EH (cell line): ENCODE measurements around the gene MAD1L1.
"Not testable (repeated sequence)": the region's sequence is repeated elsewhere in the genome, so short reads cannot be mapped to it uniquely, and the experiment has no call there.

Source experiments
- DNase-seq: peaks from one replicate; pipeline ENCODE4 v3.0.0-alpha.2; 2015; ENCODE audit warnings: low read depth

The MAD1L1 gene

DNA sequence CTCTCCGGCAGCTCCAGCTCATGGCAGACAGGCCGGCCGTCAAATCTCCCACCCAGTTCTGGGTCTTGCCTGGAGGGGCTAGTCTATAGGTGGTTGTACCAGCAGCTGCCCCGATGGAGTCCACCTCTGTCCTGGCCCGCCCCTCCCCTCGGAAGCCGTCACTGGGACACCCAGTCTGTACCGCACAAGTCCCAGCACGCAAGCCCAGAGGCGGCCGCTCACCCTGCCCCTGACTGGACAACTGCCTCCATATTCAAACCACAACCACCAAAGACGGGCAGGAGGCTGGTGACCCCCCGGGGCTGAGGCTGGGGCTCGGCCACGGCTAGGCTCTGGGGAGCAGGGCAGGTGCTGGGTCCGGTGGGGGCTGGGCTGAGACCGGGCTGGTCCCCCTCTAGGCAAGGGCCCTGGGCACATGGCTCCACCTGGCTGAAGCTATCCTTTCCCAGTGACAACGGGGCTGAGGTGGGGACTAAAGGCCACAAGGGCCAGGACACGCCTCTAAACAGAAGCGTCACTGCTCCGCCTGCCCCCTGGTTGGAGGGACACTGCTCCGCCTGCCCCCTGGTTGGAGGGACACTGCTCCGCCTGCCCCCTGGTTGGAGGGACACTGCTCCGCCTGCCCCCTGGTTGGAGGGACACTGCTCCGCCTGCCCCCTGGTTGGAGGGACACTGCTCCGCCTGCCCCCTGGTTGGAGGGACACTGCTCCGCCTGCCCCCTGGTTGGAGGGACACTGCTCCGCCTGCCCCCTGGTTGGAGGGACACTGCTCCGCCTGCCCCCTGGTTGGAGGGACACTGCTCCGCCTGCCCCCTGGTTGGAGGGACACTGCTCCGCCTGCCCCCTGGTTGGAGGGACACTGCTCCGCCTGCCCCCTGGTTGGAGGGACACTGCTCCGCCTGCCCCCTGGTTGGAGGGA lies 371.6 kb downstream of the MAD1L1 start:
- not testable (repeated sequence) for DNase-seq

DNA sequence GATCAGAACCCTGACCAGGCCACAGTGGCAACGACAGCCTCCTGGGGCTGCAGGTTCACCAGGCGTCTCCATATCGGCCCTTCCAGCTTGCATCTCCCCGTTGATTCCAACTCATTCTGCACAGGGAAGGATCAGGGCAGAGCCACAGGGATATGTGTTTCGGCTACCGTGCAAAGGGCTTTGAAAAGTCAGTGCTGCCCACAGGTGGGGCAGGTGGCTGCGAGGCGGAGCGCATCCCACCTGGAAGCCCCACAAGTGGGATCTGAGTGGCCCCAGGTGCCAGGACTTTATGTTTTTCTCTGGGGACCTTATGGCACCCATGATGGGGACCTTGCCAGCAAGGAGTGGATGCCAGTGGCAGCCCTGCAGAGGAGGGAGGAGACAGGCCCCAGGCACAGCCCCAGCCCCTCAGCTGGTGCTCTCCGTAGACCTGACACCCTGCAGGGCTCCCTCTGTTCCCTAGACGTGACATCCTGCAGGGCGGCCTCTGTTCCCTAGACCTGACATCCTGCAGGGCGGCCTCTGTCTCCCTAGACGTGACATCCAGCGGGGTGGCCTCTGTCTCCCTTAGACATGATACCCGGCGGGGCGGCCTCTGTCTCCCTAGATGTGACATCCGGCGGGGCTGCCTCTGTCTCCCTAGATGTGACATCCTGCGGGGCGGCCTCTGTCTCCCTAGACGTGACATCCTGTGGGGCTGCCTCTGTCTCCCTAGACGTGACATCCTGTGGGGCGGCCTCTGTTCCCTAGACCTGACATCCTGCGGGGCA lies 373.3 kb downstream of the MAD1L1 start:
- no peak for DNase-seq

DNA sequence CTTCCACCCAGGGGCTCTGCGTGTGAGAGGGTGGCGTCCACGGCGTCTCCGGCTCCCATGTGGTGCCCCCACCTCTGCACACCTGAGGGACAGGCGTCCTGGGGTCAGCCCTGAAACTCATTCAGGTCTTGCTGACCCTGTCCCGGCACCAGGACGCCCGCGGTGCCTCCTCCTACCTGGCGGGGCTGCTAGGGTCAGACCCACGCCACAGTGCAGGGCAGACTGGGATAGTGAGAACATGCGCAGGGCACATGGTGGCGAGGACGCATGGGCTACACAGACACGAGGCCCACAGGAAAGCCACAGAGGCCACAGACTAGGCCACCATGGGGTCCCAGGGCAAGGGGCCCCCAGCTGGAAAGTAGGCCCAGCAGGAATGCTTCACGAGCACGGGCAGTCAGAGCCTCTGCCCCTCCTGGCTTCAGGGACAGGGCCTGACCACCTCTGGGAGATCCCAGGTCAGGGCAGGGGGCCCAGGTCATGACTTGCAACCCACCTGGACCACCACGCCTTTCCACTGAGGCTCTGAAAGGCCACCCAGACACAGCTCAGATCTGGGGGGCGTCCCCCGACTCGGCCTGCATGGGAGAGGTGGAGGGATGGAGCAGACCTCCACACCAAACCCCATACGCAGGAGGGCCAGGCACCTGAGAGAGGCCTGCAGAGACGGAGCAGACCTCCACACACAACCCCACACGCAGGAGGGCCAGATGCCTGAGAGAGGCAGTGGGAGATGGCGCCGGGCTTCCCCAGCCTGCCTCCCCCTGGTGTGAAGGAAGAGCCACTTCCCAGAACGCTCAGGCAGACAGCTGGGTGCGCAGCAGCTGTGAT lies 374.1 kb downstream of the MAD1L1 start:
- no peak for DNase-seq

DNA sequence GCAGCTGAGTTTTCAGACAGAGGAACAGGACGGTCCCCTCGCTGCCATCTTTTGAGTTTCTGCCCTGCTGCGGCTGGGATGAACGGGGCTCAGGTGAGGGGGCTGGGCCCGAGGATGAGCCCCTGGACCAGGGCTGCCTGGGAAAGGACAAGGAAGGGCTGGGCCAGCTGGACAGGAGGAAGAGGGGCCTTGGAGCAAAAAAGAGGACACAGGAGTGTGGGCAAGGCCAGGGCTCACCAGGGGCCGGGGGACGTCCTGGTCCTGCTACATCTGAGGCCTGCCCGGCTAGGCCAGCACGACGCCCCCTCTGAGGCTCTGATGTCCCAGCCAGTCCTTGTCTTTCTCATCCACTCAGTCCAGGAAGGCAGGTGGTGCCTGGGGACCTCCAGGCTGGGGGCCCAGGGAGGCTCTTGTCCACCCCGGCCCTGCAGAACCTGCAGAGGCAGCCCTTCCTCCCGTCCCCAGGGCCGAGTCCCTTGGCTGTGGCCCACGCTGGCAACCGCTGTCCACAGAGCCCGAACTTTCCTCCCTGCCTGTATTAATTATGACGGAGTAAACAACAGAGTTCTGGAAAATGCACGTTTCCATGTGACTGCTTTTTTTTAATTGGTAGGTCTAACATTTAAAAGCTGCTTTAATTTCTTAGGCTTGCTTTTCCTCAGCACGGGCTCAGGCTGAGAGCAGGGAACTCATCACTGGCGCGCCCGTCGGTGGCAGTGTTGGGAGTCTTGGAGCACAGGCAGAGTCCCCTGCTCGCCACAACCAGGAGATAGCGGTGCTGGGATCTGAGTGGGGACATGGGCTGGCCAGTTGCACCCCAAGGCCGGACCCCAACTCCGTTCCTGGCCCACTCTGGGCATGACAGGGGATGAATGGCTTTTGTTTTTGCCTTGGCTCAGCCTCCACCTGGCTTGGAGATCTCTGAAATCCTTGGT lies 375.0 kb downstream of the MAD1L1 start:
- DNase-seq: no peak

DNA sequence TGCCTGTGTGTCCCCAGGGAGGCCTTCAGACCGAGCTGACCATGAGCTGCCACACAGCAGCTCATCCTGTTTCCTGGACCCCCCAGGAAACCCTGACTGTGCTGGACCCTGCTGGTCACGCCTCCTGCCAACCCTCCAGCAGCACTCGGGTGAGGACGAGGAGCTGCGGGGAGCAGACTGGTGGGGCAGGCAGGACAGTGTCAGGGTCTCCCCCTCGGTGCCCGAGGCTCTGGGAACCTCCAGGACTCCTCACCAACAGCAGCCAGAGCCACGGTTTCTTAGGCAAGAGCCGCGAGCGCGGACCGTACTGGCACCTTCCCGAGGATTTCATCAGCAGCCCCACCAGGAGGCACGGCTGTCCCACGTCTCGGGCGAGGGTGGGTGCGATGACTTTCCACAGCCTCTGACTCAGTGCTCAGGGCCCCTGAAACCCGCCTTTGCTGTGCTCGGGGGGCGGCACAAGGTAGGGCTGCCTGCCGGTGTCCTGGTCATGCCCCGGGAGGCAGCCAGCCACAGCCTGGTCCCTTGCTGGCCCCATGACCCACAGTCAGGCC lies 375.8 kb downstream of the MAD1L1 start:
- DNase-seq: no peak

DNA sequence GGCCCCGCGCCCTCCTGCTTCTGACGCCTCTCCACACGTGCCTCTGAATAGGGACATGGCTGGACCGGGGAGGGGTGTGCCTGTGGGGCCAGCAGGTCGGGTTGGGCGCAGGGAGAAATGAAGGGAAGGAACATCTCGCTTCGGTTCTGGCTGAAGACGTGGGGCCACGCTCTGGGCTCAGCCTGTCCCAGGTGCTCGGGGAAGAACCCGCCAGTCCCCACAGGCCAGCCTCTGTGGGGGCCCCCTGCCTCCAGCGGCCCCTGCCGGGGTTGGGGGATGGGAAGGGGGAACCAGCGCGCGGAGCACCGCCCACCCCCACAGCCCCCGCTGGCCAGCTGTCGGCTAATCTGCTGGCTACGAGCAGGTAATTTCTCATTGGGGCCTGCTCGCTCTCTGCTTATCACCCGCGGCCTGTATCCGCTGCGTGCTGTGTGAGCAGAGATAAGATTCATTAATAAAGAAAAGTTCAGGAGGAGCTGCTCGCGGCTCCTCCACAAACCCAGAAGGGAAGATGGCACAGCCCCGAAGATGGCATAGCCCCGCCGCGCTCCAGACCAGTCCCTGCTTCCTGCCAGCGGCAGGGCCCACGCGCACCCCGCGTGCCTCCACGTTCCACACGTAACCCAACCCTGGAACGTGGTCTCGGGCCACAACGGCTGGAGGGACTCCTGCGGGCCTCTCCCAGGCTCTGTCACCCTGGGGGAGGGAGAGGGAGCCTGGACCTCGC lies 376.4 kb downstream of the MAD1L1 start:
- DNase-seq: no peak

DNA sequence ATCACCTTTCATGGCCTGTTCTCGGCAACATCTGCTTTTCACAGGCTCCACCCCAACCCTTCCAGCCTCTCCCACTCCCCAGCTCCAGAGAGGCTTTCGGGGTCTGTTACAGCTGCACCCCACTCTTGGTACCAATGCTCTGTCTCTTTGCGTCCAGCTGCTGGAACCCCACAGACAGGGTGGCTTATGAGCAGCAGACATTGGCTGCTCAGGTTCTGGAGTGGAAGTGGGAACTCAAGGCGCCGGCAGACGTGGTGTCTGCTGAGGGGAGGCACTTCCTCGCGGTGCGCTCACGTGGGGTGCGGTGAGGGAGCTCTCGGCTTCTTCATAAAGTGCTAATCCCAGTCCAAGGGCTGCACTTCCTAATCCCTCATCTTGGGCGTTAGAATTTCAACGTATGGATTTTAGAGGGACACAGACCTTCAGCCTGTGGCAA lies 377.0 kb downstream of the MAD1L1 start:
- no peak for DNase-seq

DNA sequence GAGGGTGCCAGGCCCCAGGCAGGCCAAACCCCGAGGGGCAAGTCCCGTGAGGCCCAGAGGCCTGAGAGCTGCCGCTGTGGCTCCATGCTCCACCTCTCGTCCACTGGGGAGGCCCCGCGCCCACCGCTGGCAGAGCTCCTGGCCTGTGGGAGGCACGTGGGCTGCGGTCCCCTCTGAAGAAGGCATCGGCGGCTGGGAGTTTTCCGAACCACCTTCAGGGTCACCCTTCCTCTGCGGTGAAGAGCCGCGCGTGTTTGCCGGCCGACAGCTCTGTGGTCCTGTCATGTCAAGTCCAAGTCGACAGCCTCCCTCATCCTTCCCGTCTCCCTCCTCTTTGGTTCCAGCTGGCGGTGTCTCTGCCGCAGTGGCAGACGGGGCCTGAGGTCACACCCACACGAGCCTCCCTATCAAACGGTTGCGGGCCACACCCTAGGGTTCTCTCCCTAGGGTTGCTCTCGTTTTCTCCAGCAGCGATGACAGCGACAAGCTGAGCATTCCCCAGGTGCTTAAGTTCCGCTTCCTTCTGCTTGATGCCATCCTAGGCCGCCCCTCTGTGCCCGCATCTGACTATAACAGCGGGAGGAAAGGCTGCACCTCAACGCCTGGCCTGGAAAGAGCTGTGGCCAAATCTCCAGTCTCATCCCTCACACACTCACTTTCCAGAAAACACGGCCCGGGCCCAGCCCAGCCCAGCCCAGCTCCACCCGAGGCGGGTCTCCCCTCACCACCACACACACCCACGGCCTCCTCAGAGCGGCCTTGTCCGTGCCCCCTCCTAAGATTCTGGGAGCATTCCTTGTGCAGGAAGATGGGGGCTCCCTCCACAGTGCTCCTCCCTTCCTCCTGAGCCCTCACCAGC lies 377.6 kb downstream of the MAD1L1 start:
- DNase-seq: no peak

DNA sequence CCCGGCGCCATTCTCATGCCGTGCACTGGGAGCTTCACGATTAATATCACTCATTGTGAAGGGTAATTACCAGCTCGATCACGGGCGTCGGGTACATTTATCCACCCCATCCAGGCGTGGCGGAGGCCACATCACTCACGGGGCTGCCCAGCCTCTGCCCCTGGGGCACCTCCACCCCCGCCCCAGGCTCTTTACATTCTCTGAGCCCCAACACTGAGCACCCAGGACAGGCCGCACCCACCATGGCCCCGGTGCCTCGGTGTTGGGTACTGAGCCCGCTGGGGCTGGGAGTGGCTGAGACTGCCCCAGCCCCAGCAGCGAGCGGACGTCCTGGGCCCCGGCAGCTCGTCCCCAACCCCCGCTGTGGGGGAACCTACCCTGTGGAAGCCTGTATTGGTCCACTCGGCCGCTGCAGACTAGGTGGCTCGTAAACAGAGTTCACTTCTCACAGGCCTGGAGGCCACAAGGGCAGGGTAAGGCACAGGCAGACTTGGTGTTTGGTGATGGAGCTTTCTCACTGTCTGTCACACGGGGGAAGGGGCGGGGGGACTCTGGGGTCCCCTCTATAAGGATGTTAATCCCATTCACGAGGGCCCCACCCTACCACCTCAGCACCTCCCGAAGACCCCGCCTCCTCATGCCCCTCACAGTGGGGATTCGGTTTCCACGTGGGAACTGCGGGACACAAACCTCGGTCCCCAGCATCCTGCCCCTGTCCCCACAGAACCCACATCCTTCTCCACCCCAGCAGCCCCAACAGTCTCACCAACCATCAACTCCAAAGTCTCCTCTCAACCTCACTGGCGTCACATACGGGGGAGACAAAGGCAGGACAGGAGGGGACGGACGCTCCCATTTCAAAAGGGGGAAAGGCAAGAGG lies 378.5 kb downstream of the MAD1L1 start:
- no peak for DNase-seq

DNA sequence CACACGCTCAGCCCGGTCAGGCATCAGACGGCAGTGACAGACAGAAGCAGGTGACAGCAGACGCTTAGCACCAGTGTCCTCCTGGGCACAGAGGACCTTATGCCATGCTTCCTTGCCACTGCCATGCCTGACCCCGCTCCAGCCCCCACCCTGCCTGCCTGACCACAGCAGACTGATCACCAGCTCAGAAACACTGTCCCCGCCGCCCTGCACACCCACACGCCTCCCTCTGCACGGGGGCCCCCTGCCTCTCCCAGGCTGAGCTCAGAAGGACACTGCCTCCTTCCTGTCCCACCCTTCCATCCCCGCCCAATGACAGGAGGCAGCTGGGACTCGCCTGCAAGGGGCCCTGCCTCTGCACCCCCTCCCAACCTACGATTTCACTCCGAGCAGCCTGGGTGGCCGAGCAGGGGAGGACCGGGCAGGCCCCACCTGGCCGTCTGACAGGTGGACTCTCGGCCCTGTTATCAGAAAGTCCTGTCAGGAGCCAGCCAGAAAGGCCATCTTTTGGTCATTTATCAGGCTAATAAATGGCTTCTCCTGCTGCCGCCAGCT lies 379.2 kb downstream of the MAD1L1 start:
- no peak for DNase-seq

DNA sequence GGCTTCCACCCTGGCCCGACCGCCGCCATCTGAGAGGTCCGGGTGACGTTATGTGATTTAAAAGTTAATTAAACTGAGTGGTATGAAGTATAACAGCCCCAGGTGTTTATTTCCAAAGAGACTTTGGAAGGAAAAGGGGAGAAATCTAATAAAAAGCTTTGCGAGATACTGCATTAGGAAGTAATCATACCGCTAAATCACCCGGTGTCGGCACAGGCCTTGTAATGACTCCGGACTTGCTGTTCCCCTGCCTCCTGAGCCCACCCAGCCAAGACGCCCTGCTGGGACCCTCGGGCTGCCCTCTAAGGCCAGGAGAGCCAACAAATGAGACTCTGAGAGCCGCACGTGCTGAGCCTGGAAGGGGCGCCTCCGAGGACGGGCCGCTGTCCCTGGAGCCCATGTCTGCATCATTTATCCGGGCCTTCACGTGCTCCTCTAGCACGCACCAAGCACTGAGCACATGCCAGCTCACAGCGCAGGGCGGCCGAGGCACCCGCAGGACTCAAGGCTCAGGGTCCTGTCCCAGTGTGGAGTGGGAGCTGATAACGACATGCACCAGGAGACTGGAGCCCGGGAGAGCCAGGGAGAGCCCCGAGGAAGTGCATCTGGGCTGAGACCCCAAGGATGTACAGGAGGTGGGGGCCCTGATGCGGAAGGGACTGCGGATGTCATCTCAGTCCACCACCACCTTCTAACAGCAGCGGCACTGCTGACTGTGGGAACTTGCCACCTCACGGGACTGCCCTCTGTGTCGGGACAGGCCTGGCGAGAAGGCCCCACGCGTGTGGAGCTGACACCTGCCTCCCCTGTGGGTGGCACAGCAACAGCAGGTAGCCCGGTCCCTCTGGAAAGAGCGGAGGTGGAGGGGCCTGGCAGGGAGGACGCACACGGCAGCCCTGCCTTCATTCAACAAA lies 380.0 kb downstream of the MAD1L1 start:
- no peak for DNase-seq

DNA sequence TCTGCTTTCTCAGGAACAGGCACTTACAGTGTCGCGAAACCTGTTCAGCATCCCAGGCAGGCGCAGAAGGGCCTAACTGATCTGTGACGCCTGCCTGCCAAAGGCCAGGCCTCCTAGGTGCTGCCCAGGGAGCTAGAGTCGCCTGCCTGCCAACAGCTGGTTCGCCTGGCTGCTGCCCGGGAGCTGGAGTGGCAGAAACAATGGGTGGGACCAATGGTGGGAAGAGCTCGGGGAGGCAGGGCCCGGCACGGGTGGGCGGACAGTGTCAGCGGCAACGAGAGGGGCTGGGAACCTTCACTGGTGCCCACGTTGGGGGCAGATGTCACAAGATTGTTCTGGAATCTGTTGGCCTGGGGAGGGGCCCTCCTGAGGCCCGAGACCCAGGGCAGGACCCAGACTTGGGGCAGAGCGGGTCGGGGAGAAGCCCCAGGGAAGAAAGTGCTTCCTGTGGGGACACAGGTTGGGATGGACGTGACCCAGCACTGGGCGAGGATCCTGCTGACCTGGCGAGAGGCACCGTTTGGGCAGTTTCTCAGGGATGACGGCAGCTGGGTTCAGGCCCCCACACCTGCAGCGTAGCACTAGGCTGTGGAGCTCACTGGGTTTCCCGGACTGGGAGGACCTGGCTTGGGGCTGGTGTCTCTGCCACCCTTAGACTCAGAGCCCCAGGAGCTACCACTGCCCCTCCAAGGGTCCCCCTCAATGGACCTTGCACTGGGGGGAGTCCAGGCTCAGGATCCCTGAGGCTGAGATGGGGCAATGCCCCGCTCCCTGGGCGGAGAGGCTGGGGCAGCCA lies 380.8 kb downstream of the MAD1L1 start:
- no peak for DNase-seq

DNA sequence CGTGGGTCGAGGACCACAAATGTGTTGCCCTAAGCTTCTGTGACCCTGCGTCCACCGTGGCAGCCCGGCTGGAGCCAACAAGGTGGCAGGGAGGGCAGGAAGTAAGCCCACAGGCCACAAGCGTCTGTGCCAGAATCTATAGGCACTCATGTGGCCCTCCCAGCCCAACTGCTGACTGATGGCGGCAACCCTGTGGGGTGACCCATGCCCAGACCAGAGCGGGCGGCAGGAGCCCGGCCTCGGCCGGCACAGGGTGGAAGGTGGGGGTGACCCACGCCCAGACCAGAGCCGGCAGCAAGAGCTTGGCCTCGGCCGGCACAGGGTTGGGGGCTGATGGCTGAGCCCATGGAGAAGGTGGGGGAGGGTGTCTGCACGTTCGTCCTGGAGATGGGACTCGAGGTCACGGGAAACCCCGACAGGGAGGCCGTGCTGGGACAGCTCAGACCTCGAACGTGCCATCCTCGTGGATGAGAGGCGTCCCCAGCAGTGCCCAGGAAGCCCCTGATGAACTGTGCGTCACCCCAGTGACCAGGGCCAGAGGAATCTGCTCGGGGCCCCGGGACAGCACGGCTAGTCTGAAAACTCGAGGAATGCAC lies 381.7 kb downstream of the MAD1L1 start:
- DNase-seq: peak; percentile 83

DNA sequence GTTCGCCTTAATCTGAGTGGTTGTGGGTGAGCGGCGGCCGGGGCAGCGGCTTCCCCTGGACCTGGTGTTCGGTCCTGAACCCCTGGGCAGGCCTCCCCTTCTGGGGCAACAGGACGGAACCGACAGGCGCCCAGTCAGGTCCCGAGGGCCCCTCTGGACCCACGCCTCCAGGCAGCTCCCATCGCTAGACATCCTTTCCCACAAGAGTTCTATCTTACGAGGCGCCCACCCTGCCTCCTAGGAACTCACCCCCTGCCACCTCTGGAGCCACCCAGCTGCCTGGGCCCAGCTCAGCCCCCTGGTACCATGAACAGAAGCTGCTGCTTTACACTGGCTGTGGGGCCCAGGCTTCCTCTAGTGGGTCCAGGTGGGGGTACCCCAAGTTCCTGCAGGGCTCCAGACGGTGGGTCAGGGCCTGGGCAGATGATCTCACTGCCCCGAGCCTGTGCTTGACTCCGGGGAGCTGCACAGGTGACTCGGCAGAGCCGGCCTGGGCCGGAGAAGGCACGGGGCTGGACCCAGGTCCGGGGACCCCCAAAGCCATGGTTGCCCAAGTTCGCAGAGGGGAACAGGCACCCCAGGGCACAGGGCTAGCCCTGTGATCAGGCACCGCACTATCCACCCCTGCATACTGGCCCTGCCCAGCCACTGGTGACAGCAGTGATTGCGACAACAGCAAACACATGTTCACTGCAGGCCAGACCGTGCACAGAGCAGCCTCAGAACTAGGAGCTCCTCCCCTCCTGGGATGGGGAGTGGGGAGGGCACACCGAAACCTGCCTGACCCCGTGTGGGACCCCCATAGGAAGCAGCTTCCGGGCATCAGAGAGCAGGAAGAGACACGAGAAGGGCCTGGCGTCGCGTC lies 382.4 kb downstream of the MAD1L1 start:
- no peak for DNase-seq
